Glutamatergic neuron (in vitro differentiated cells): ENCODE data around the gene KLHDC4. TPM values are rescaled to one million over a fixed set of nuclear protein-coding genes. Genes with fewer than 3 reads are reported as not detected.

ENCODE experiments used
- DNase-seq: peaks from one replicate; pipeline ENCODE4 v3.0.0; 2022
- H3K27ac Mint-ChIP-seq: one replicate; pipeline ENCODE4 v1.8.0; 2020; ENCODE audit warnings: mild to moderate bottlenecking, mixed read lengths, inconsistent platforms; ENCODE audit not compliant: unreplicated experiment
- H3K27me3 Mint-ChIP-seq: one replicate; pipeline ENCODE4 v1.8.0; 2020; ENCODE audit warnings: mild to moderate bottlenecking, moderate library complexity, mixed read lengths, inconsistent platforms; ENCODE audit not compliant: unreplicated experiment
- H3K36me3 Mint-ChIP-seq: one replicate; pipeline ENCODE4 v1.8.0; 2020; ENCODE audit warnings: mild to moderate bottlenecking, mixed read lengths, inconsistent platforms; ENCODE audit not compliant: unreplicated experiment
- H3K4me1 Mint-ChIP-seq: one replicate; pipeline ENCODE4 v1.8.0; 2020; ENCODE audit warnings: mild to moderate bottlenecking, low read depth, mixed read lengths, inconsistent platforms; ENCODE audit not compliant: unreplicated experiment
- H3K4me3 Mint-ChIP-seq: one replicate; pipeline ENCODE4 v1.8.0; 2020; ENCODE audit warnings: mild to moderate bottlenecking, mixed read lengths, inconsistent platforms; ENCODE audit not compliant: unreplicated experiment
- H3K9me3 Mint-ChIP-seq: one replicate; pipeline ENCODE4 v1.8.0; 2020; ENCODE audit warnings: mild to moderate bottlenecking, moderate library complexity, mixed read lengths, inconsistent platforms; ENCODE audit not compliant: unreplicated experiment
- CTCF ChIP-seq: fragments of 200-600 bp; sonication (generic); IDR thresholded peaks from one replicate; pipeline ENCODE4 v1.5.0; 2021; ENCODE audit not compliant: partially characterized antibody, unreplicated experiment
- total RNA-seq: library from RNA; stranded (reverse); fragmentation: NEBNext Ultra II Directional; extraction: Animal tissue kit (Norgen Biotek cat#: 25700); gene quantifications from one replicate; pipeline ENCODE4 v1.2.1, GENCODE V29; 2021; ENCODE audit not compliant: unreplicated experiment

Gene KLHDC4
- total RNA-seq, 1 donor from 2014 or later, result 65.4 TPM

- H3K9me3 Mint-ChIP-seq, result peaks cover 9% of the 10 kb centered on the region
- peaks cover 6% of the 10 kb centered on the region for H3K27me3 Mint-ChIP-seq
- H3K27ac Mint-ChIP-seq, result no peak overlapping the region
- H3K4me1 Mint-ChIP-seq, result peaks cover 37% of the 10 kb centered on the region
- H3K4me3 Mint-ChIP-seq, result no peak overlapping the region
- DNase-seq, result no peak
- H3K36me3 Mint-ChIP-seq, result no peaks in the 10 kb centered on the region
- no peak for TF ChIP-seq CTCF
These were observed 68.0 kb downstream of the KLHDC4 start for GRCh38 chr16:87697792-87698191.

- Mint-ChIP-seq H3K4me3 (no peak overlapping the region), H3K27ac (no peak overlapping the region), H3K9me3 (peaks cover 5% of the 10 kb centered on the region), H3K36me3 (no peaks in the 10 kb centered on the region), H3K27me3 (peaks cover 6% of the 10 kb centered on the region), H3K4me1 (peaks cover 33% of the 10 kb centered on the region)
- TF ChIP-seq CTCF, result no peak
- no peak for DNase-seq
These were observed 68.5 kb downstream of the KLHDC4 start for GRCh38 chr16:87697256-87697655.

- Mint-ChIP-seq H3K4me3 (no peak overlapping the region), H3K36me3 (no peaks in the 10 kb centered on the region), H3K27me3 (peaks cover 6% of the 10 kb centered on the region), H3K4me1 (peaks cover 30% of the 10 kb centered on the region), H3K9me3 (peaks cover 5% of the 10 kb centered on the region), H3K27ac (no peak overlapping the region)
- no peak for TF ChIP-seq CTCF
- DNase-seq, result no peak
These were observed 69.1 kb downstream of the KLHDC4 start for GRCh38 chr16:87696726-87697125.

GRCh38 chr16:87695534-87695933 lies 70.3 kb downstream of the KLHDC4 start:
- peaks cover 31% of the 10 kb centered on the region for H3K4me1 Mint-ChIP-seq
- H3K9me3 Mint-ChIP-seq, result peaks cover 8% of the 10 kb centered on the region
- H3K4me3 Mint-ChIP-seq, result peak overlapping the region; percentile 68
- TF ChIP-seq CTCF, result no peak
- no peak overlapping the region for H3K27ac Mint-ChIP-seq
- DNase-seq, result no peak
- H3K27me3 Mint-ChIP-seq, result peaks cover 6% of the 10 kb centered on the region
- H3K36me3 Mint-ChIP-seq, result no peaks in the 10 kb centered on the region

- Mint-ChIP-seq H3K4me3 (peak overlapping the region; percentile 68), H3K4me1 (peaks cover 27% of the 10 kb centered on the region), H3K27me3 (peaks cover 6% of the 10 kb centered on the region), H3K9me3 (peaks cover 6% of the 10 kb centered on the region), H3K27ac (peak overlapping the region; percentile 90), H3K36me3 (no peaks in the 10 kb centered on the region)
- DNase-seq, result no peak
- no peak for TF ChIP-seq CTCF
These were observed 71.2 kb downstream of the KLHDC4 start for GRCh38 chr16:87694441-87695125.
